ENCODE measurements around the gene ADCY4.

ADCY4 gene

DNA sequence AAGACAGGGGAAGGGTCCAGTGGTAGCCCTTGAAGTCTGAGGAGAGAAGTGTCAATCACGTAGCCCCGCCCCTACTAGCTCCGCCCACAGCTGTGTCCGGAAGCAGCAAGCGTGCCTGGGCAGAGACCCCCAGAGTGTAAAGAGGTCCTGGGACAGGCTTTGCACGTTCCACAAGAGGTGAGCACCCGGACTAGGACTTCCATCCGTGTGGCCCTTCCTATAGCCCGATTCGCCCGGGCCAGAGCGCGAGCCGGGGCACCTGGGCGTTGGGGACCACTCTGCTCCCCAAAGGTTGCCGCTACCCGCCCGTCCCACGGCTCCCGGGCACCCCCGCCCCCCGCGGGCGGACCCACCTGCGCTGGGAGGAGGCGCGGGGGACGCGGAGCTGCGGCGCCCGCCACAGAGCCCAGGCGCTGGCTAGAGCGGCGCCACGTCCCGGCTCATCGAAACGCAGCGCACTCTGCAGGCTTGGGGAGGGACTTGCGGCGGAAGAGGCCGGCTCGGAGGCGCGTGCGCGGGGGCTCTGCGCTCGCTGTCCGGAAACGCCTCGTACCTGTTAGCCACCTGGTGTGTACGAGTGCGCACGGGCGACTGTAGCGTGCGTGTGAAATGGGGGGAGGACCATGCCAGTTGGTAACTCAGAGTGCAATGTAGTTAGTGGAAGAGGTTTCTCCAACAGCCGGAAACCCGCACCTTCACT lies 63.6 kb downstream of the ADCY4 start, which contains the start of gene RABGGTA:
Gene RABGGTA (minus strand): TSS at position 464 of the 700 bp plus-strand sequence. CDS start 482 bp downstream, outside the sequence.
- no peak for FAIRE-seq

DNA sequence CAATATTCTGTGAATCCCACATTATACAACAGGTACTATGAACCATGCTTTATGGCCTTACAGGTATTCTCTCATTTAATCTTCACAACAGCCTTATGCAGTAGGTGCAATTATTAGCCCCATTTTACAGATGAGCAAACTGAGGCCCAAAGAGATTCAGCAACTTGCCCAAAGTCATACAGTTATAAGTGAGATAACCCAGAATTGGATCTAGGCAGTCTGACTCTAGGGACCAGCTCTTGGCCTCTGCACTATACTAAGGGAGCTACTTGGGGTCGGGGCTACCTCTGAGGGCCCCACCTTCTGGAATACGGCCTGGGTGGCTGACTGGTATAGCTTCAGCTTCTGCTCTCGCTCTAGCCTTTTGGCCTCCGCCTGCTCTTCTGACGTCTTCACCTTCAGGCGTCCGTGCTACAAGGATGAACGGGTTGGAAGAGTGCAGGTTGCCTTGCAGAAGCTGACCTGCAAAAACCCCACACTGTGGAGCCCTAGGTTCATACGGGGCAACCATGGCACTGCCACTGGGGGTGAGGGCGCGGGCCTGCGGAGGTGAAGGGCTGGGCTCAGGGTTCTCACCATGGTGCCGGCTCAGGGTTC lies 64.2 kb downstream of the ADCY4 start:
- FAIRE-seq = no peak

DNA sequence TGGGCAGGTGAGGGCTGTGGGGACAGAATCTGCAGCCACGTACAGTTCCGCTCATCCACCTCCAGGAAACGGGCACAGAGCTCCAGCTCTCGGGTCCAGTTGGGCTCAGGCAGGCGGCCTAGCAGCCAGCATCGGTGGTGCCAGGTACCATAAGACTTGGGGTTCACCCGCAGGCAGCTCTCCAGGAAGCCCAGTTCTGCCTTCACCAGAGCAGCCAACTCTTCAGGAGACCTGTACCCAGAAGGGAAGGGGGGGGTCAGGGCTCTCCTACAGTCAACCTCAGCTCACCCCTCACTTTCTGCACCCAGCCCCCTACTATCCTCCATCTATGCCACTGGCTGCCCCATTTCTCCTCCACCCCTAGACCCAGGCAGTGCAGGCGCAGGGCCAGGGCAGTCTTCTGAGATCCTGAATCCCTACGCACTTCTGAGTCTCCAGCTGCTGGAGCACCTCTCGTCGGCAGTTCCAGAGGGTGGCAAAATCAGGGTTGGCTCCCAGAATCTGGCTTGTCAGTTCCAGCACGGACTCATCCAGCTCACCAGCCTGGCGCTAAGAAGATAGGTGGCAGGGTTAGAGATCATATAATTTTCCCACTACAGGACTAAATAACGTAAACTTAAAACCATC lies 64.8 kb downstream of the ADCY4 start:
- no peak for FAIRE-seq

DNA sequence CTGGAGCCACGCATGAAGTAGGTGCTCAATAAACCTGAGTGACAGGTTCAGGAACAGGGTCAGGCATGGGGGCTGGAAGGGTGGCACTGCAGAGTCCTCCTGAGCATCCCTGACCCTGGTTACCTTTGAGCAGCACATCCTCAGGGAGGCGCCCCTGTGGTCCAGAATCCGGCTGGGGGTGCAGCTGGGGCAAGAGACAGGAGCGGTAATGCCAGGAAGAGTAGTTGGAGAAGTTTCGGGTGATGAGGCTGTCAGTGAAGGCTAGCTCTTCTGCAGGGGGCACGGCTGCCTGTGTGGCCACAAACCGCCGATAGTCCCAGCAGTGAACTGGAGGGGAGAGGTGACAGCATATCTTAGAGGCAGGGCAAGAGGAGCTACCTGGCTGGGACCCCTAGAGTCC lies 65.5 kb downstream of the ADCY4 start:
- FAIRE-seq = no peak
